Measurements from ENCODE around the gene CHMP1A. TPM values are rescaled to one million over a fixed set of nuclear protein-coding genes. Genes with fewer than 3 reads are reported as not detected.
"Not testable (repeated sequence)": the region's sequence is repeated elsewhere in the genome, so short reads cannot be mapped to it uniquely, and the experiment has no call there.

CHMP1A gene
- total RNA-seq, 1 experiment from 2014 or later = 158 TPM

DNA sequence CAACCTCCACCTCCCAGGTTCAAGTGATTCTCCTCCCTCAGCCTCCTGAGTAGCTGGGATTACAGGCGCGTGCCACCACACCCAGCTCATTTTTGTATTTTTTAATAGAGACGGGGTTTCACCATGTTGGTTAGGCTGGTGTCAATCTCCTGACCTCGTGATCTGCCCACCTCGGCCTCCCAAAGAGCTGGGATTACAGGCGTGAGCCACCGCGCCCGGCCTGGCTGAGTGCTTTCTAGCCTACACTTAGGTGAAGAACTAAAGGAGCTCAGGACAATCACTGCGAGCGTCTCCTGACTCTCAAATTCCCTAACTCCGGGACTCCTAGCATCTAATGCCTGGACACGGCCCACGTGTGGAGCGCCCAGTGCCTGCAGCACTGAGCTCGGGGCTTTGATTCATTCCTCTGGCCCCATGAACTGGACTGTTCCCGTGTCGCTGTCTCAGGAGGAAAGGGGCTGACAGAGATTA lies 42.2 kb upstream of the CHMP1A start:
- not testable (repeated sequence) for BruUV-seq (replicated peaks); H3K27me3 ChIP-seq (ENCODE audit: insufficient read depth, low read length); ATAC-seq; H2AFZ ChIP-seq (ENCODE audit: low read depth, low read length, poor library complexity, severe bottlenecking); H3K9me3 ChIP-seq (ENCODE audit: control insufficient read depth in 1 of 2, insufficient read depth in 1 of 2, low read depth in 1 of 2, low read length in 2 of 2); H3K9me2 ChIP-seq (ENCODE audit: insufficient read depth); DNase-seq (ENCODE audit: low read depth, low spot score); H4K20me1 ChIP-seq (ENCODE audit: insufficient read depth)
- Histone ChIP-seq H3K4me3 (replicated peaks in 1 of 2; ENCODE audit: low read depth in 1 of 2, low read length in 2 of 2) (peak overlapping the region; percentile 76 to 90), H3K27ac (ENCODE audit: low read depth, low read length) (peak overlapping the region; percentile 66), H3K4me2 (ENCODE audit: low read length) (peak overlapping the region; percentile 98), H3K79me2 (ENCODE audit: insufficient read depth, low read length) (peaks cover 24% of the 10 kb centered on the region), H3K4me1 (ENCODE audit: control insufficient read depth in 1 of 2, insufficient read depth in 2 of 2, low read length in 2 of 2) (peaks cover 15 to 27% of the 10 kb centered on the region in 2 experiments), H3K36me3 (ENCODE audit: control insufficient read depth in 1 of 2, insufficient read depth in 2 of 2, low read length in 2 of 2) (peaks cover 6 to 16% of the 10 kb centered on the region in 2 experiments; a peak in 2 of 4 replicates), H3K9ac (ENCODE audit: low read length) (peak overlapping the region; percentile 85)
- POLR2A ChIA-PET = interaction anchor here (0.6 to 1.5 kb wide), 12 partner anchors 9 to 158 kb away, joined by 3 to 7 read pairs (median 4); partner anchors contain the start of genes CDK10 and FANCA
- CTCF ChIA-PET = interaction anchor here (0.9 to 2.8 kb wide), 15 partner anchors 10 to 223 kb away, joined by 3 to 20 read pairs (median 5); partner anchors contain the start of genes CDK10, CHMP1A, SPATA33 and TCF25
- intact Hi-C loops (cut with micrococcal nuclease) = loop anchor here (1.0 kb wide), 2 partner anchors 13 to 94 kb away; partner anchors contain the start of gene CDK10
- RAD21 ChIA-PET (ENCODE audit: low non-redundant PET in 1 of 2, low total read pairs in 2 of 2, uncharacterized antibody in 2 of 2, unreplicated experiment in 2 of 2) = interaction anchor here (0.6 to 1.2 kb wide), 3 partner anchors 13 to 23 kb away, joined by 3 to 4 read pairs (median 4); partner anchors contain the start of genes CDK10 (in 1 of the 2) and VPS9D1 (in 1 of the 2)

DNA sequence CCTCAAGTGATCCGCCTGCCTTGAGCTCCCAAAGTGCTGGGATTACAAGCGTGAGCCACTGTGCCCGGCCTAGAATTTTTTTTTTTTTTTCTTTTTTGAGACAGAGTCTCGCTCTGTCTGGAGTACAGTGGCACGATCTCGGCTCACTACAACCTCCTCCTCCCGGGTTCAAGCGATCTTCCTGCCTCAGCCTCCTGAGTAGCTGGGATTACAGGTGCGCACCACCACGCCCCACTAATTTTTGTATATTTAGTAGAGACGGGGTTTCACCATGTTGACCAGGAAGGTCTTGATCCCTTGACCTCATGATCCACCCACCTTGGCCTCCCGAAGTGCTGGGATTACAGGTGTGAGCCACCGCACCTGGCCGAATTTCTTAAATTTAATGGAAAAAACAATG lies 41.2 kb upstream of the CHMP1A start:
- intact Hi-C loops (cut with micrococcal nuclease); H3K4me2 ChIP-seq (ENCODE audit: low read length); H3K9me2 ChIP-seq (ENCODE audit: insufficient read depth); ATAC-seq; DNase-seq (ENCODE audit: low read depth, low spot score); BruUV-seq (replicated peaks); RAD21 ChIA-PET (ENCODE audit: low non-redundant PET in 1 of 2, low total read pairs in 2 of 2, uncharacterized antibody in 2 of 2, unreplicated experiment in 2 of 2); H3K27ac ChIP-seq (ENCODE audit: low read depth, low read length); H3K4me3 ChIP-seq (replicated peaks in 1 of 2; ENCODE audit: low read depth in 1 of 2, low read length in 2 of 2); H3K9me3 ChIP-seq (ENCODE audit: control insufficient read depth in 1 of 2, insufficient read depth in 1 of 2, low read depth in 1 of 2, low read length in 2 of 2); H2AFZ ChIP-seq (ENCODE audit: low read depth, low read length, poor library complexity, severe bottlenecking); H3K9ac ChIP-seq (ENCODE audit: low read length); H4K20me1 ChIP-seq (ENCODE audit: insufficient read depth); H3K27me3 ChIP-seq (ENCODE audit: insufficient read depth, low read length): not testable (repeated sequence)
- CTCF ChIA-PET = interaction anchor here (2.4 kb wide), 1 partner anchor 13 kb away, joined by 14 read pairs; the partner anchor contains the start of gene CDK10
- POLR2A ChIA-PET = interaction anchor here (1.3 kb wide), 1 partner anchor 12 kb away, joined by 4 read pairs; the partner anchor contains the start of gene CDK10
- Histone ChIP-seq H3K36me3 (ENCODE audit: control insufficient read depth in 1 of 2, insufficient read depth in 2 of 2, low read length in 2 of 2) (peaks cover 8 to 25% of the 10 kb centered on the region in 2 experiments; a peak in 2 of 4 replicates), H3K79me2 (ENCODE audit: insufficient read depth, low read length) (peaks cover 24% of the 10 kb centered on the region), H3K4me1 (ENCODE audit: control insufficient read depth in 1 of 2, insufficient read depth in 2 of 2, low read length in 2 of 2) (peaks cover 15 to 27% of the 10 kb centered on the region in 2 experiments)

Data from HCT116 (cell line).